Limb (tissue), 2 donors: ENCODE data around the gene VGLL4.

ENCODE experiments used
- DNase-seq, 2 donors: peaks; one replicate each; pipeline ENCODE4 v3.0.0-alpha.2; 2016; ENCODE audit errors: extremely low spot score in 2 of 2

VGLL4 gene

DNA sequence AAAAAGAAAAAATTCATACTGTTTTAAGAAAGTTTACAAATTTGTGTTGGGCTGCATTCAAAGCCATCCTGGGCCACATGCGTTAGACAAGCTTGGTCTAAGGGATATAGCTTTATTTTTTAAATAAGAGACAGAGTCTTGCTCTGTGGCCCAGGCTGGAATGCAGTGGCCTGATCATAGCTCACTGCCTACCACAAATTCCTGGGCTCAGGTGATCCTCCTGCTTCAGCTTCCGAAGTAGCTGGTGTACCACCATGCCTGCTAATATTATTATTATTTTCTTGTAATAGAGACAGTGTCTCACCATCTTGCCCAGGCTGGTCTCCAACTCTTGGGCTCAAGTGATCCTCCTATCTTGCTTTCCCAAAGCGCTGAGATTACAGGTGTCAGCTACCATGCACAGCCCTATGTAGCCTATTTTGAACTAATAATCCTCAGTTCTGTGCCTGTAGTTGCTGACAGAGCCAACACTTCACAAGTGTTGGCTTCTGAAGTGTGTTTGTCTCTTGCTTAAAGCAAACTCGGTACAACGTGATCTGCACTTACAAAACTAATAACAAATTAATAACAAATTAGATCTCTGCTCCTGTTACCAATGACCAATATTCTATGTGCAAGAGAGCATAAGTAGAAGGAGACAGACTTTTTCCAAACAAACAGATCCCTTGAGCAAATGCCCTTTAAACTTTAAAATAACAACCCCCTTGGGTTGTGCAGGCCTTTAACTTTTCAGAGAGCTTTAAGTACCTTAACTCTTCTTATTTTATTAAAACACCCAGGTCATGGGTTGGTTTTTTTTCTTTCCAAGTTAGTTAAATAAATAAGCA is 135.2 kb downstream of the VGLL4 start:
- no peak for DNase-seq

- DNase-seq = no peak
These were observed 136.0 kb downstream of the VGLL4 start for GRCh38 chr3:11507719-11508118.
